Gastrocnemius medialis (tissue), 4 donors: ENCODE results near the gene SPTLC2.

Source experiments
- POLR2A ChIP-seq, 2 donors: fragments of 450-650 bp; IDR thresholded peaks; one replicate each; pipeline ENCODE4 v1.6.1; 2017; ENCODE audit warnings: antibody characterized with exemption in 2 of 2, mild to moderate bottlenecking in 2 of 2, moderate library complexity in 2 of 2
- TF ChIP-seq, protein P1 (sequence below), 5 experiments: fragments of 450-650 bp in 3 of 5; fragments of 200-600 bp in 2 of 5; sonication (generic) in 2 of 5; IDR thresholded peaks in 4 of 5; conservative IDR thresholded peaks in 1 of 5; 1 replicate in 4 of 5; 2 replicates in 1 of 5; pipeline ENCODE4 v1.5.1; 2016 to 2019; ENCODE audit warnings: antibody characterized with exemption in 5 of 5, mild to moderate bottlenecking in 3 of 5, moderate library complexity in 3 of 5

DNA sequence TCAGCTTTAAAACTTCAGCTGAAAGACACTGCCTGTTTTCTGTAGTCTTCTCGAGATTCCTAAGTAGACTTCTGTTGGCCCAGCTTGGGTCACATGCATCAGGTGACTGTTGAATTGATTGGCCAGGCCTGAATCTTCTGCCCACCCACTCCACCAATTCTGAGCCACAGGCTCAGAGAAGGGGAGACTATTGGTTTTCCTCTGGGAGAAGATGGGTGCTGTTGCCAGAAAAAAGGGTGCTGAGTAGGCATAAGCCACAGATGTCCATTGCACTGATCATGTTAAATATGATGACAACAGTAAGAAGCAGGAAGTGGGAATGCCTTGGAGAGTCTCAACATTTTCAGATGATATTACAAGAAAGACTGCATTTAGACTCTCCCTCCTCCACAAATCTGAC, 6.8 kb upstream of the SPTLC2 start:
- TF ChIP-seq, protein P1, sequence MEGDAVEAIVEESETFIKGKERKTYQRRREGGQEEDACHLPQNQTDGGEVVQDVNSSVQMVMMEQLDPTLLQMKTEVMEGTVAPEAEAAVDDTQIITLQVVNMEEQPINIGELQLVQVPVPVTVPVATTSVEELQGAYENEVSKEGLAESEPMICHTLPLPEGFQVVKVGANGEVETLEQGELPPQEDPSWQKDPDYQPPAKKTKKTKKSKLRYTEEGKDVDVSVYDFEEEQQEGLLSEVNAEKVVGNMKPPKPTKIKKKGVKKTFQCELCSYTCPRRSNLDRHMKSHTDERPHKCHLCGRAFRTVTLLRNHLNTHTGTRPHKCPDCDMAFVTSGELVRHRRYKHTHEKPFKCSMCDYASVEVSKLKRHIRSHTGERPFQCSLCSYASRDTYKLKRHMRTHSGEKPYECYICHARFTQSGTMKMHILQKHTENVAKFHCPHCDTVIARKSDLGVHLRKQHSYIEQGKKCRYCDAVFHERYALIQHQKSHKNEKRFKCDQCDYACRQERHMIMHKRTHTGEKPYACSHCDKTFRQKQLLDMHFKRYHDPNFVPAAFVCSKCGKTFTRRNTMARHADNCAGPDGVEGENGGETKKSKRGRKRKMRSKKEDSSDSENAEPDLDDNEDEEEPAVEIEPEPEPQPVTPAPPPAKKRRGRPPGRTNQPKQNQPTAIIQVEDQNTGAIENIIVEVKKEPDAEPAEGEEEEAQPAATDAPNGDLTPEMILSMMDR (IDR thresholded peaks at IDR 0.05 in 4 of 5, conservative IDR thresholded peaks at IDR 0.05 in 1 of 5): no peak
- TF ChIP-seq POLR2A (IDR thresholded peaks at IDR 0.05): no peak
